ENCODE data around the gene SH3GLB1.
"Not testable (repeated sequence)": the region's sequence is repeated elsewhere in the genome, so short reads cannot be mapped to it uniquely, and the experiment has no call there.

SH3GLB1 gene

GRCh38 chr1:86704458-86704971, at the start of gene SH3GLB1:
SH3GLB1 (plus strand) TSS chr1:86704576; CDS start chr1:86704900, 324 bp downstream.
- H3K27me3 ChIP-seq (ENCODE audit: control insufficient read depth, insufficient read depth, low read length), result no peaks in the 10 kb centered on the region
- H3K9me3 ChIP-seq (ENCODE audit: control insufficient read depth, low read length), result no peaks in the 10 kb centered on the region
- peak within 1 kb of the TSS; percentile 64 for H3K4me3 ChIP-seq (ENCODE audit: low read length)
- H3K4me1 ChIP-seq (ENCODE audit: control insufficient read depth, insufficient read depth, low read length), result peaks cover 12% of the 10 kb centered on the region
- H3K9ac ChIP-seq (ENCODE audit: low read length), result peak within 1 kb of the TSS; percentile 98
- H3K36me3 ChIP-seq (ENCODE audit: control insufficient read depth, insufficient read depth, low read length), result no peaks in the 10 kb centered on the region

- H3K9ac ChIP-seq (ENCODE audit: low read length); H3K27me3 ChIP-seq (ENCODE audit: control insufficient read depth, insufficient read depth, low read length); H3K36me3 ChIP-seq (ENCODE audit: control insufficient read depth, insufficient read depth, low read length); H3K4me3 ChIP-seq (ENCODE audit: low read length); H3K4me1 ChIP-seq (ENCODE audit: control insufficient read depth, insufficient read depth, low read length); H3K9me3 ChIP-seq (ENCODE audit: control insufficient read depth, low read length): not testable (repeated sequence)
Measured at GRCh38 chr1:86658381-86658780, 46.0 kb upstream of the SH3GLB1 start.

- H3K9ac ChIP-seq (ENCODE audit: low read length), result no peak overlapping the region
- no peak overlapping the region for H3K4me3 ChIP-seq (ENCODE audit: low read length)
- H3K36me3 ChIP-seq (ENCODE audit: control insufficient read depth, insufficient read depth, low read length), result no peaks in the 10 kb centered on the region
- no peaks in the 10 kb centered on the region for H3K9me3 ChIP-seq (ENCODE audit: control insufficient read depth, low read length)
- H3K4me1 ChIP-seq (ENCODE audit: control insufficient read depth, insufficient read depth, low read length), result no peaks in the 10 kb centered on the region
- no peaks in the 10 kb centered on the region for H3K27me3 ChIP-seq (ENCODE audit: control insufficient read depth, insufficient read depth, low read length)
Measured at GRCh38 chr1:86666368-86666767, 38.0 kb upstream of the SH3GLB1 start.

- Histone ChIP-seq H3K4me1 (ENCODE audit: control insufficient read depth, insufficient read depth, low read length) (no peaks in the 10 kb centered on the region), H3K36me3 (ENCODE audit: control insufficient read depth, insufficient read depth, low read length) (no peaks in the 10 kb centered on the region), H3K9me3 (ENCODE audit: control insufficient read depth, low read length) (no peaks in the 10 kb centered on the region), H3K4me3 (ENCODE audit: low read length) (no peak overlapping the region), H3K9ac (ENCODE audit: low read length) (no peak overlapping the region), H3K27me3 (ENCODE audit: control insufficient read depth, insufficient read depth, low read length) (no peaks in the 10 kb centered on the region)
Measured at GRCh38 chr1:86687595-86687994, 16.8 kb upstream of the SH3GLB1 start.

GRCh38 chr1:86692641-86693040, 11.7 kb upstream of the SH3GLB1 start:
- Histone ChIP-seq H3K4me3 (ENCODE audit: low read length) (no peak overlapping the region), H3K36me3 (ENCODE audit: control insufficient read depth, insufficient read depth, low read length) (no peaks in the 10 kb centered on the region), H3K9ac (ENCODE audit: low read length) (no peak overlapping the region), H3K4me1 (ENCODE audit: control insufficient read depth, insufficient read depth, low read length) (no peaks in the 10 kb centered on the region), H3K27me3 (ENCODE audit: control insufficient read depth, insufficient read depth, low read length) (no peaks in the 10 kb centered on the region), H3K9me3 (ENCODE audit: control insufficient read depth, low read length) (no peaks in the 10 kb centered on the region)

- Histone ChIP-seq H3K4me1 (ENCODE audit: control insufficient read depth, insufficient read depth, low read length) (no peaks in the 10 kb centered on the region), H3K4me3 (ENCODE audit: low read length) (no peak overlapping the region), H3K9ac (ENCODE audit: low read length) (no peak overlapping the region), H3K9me3 (ENCODE audit: control insufficient read depth, low read length) (no peaks in the 10 kb centered on the region), H3K27me3 (ENCODE audit: control insufficient read depth, insufficient read depth, low read length) (no peaks in the 10 kb centered on the region), H3K36me3 (ENCODE audit: control insufficient read depth, insufficient read depth, low read length) (no peaks in the 10 kb centered on the region)
Measured at GRCh38 chr1:86695400-86695799, 9.0 kb upstream of the SH3GLB1 start.

GRCh38 chr1:86696522-86696921, 7.9 kb upstream of the SH3GLB1 start:
- no peak overlapping the region for H3K9ac ChIP-seq (ENCODE audit: low read length)
- no peaks in the 10 kb centered on the region for H3K36me3 ChIP-seq (ENCODE audit: control insufficient read depth, insufficient read depth, low read length)
- no peaks in the 10 kb centered on the region for H3K4me1 ChIP-seq (ENCODE audit: control insufficient read depth, insufficient read depth, low read length)
- H3K9me3 ChIP-seq (ENCODE audit: control insufficient read depth, low read length), result no peaks in the 10 kb centered on the region
- no peak overlapping the region for H3K4me3 ChIP-seq (ENCODE audit: low read length)
- no peaks in the 10 kb centered on the region for H3K27me3 ChIP-seq (ENCODE audit: control insufficient read depth, insufficient read depth, low read length)

GRCh38 chr1:86699186-86699585, 5.2 kb upstream of the SH3GLB1 start:
- no peaks in the 10 kb centered on the region for H3K4me1 ChIP-seq (ENCODE audit: control insufficient read depth, insufficient read depth, low read length)
- no peaks in the 10 kb centered on the region for H3K9me3 ChIP-seq (ENCODE audit: control insufficient read depth, low read length)
- no peak overlapping the region for H3K4me3 ChIP-seq (ENCODE audit: low read length)
- H3K9ac ChIP-seq (ENCODE audit: low read length), result no peak overlapping the region
- no peaks in the 10 kb centered on the region for H3K27me3 ChIP-seq (ENCODE audit: control insufficient read depth, insufficient read depth, low read length)
- no peaks in the 10 kb centered on the region for H3K36me3 ChIP-seq (ENCODE audit: control insufficient read depth, insufficient read depth, low read length)

GRCh38 chr1:86701731-86702130, 2.6 kb upstream of the SH3GLB1 start:
- peaks cover 7% of the 10 kb centered on the region for H3K4me1 ChIP-seq (ENCODE audit: control insufficient read depth, insufficient read depth, low read length)
- no peaks in the 10 kb centered on the region for H3K9me3 ChIP-seq (ENCODE audit: control insufficient read depth, low read length)
- H3K27me3 ChIP-seq (ENCODE audit: control insufficient read depth, insufficient read depth, low read length), result no peaks in the 10 kb centered on the region
- no peak overlapping the region for H3K4me3 ChIP-seq (ENCODE audit: low read length)
- no peak overlapping the region for H3K9ac ChIP-seq (ENCODE audit: low read length)
- no peaks in the 10 kb centered on the region for H3K36me3 ChIP-seq (ENCODE audit: control insufficient read depth, insufficient read depth, low read length)

- peaks cover 12% of the 10 kb centered on the region for H3K4me1 ChIP-seq (ENCODE audit: control insufficient read depth, insufficient read depth, low read length)
- H3K9ac ChIP-seq (ENCODE audit: low read length); H3K36me3 ChIP-seq (ENCODE audit: control insufficient read depth, insufficient read depth, low read length); H3K27me3 ChIP-seq (ENCODE audit: control insufficient read depth, insufficient read depth, low read length); H3K4me3 ChIP-seq (ENCODE audit: low read length); H3K9me3 ChIP-seq (ENCODE audit: control insufficient read depth, low read length): not testable (repeated sequence)
Measured at GRCh38 chr1:86702954-86703494, 1.4 kb upstream of the SH3GLB1 start.

- Histone ChIP-seq H3K9me3 (ENCODE audit: control insufficient read depth, low read length) (no peaks in the 10 kb centered on the region), H3K27me3 (ENCODE audit: control insufficient read depth, insufficient read depth, low read length) (no peaks in the 10 kb centered on the region), H3K4me3 (ENCODE audit: low read length) (peak overlapping the region; percentile 64), H3K36me3 (ENCODE audit: control insufficient read depth, insufficient read depth, low read length) (no peaks in the 10 kb centered on the region), H3K9ac (ENCODE audit: low read length) (peak overlapping the region; percentile 98), H3K4me1 (ENCODE audit: control insufficient read depth, insufficient read depth, low read length) (peaks cover 12% of the 10 kb centered on the region)
Measured at GRCh38 chr1:86703696-86704457, 499 bp upstream of the SH3GLB1 start.

GRCh38 chr1:86704972-86705664, 742 bp downstream of the SH3GLB1 start:
- Histone ChIP-seq H3K9ac (ENCODE audit: low read length) (peak overlapping the region; percentile 98), H3K4me3 (ENCODE audit: low read length) (peak overlapping the region; percentile 64), H3K4me1 (ENCODE audit: control insufficient read depth, insufficient read depth, low read length) (peaks cover 12% of the 10 kb centered on the region), H3K36me3 (ENCODE audit: control insufficient read depth, insufficient read depth, low read length) (no peaks in the 10 kb centered on the region), H3K27me3 (ENCODE audit: control insufficient read depth, insufficient read depth, low read length) (no peaks in the 10 kb centered on the region), H3K9me3 (ENCODE audit: control insufficient read depth, low read length) (no peaks in the 10 kb centered on the region)
